T-cell (primary cell): ENCODE measurements around the gene BMAL2. TPM values are rescaled to one million over a fixed set of nuclear protein-coding genes. Genes with fewer than 3 reads are reported as not detected.

Experiments used
- ATAC-seq, 4 experiments: fragments of 200-7000 bp in 3 of 4; fragments of 150-1000 bp in 1 of 4; cut with Tn5 transposase; replicated peaks in 1 of 4; 1 replicate in 3 of 4; 2 replicates in 1 of 4; pipeline ENCODE4 v1.10.0; 2021; ENCODE audit warnings: moderate library complexity in 3 of 4, mild to moderate bottlenecking in 2 of 4, moderate number of reproducible peaks in 1 of 4
- CTCF ChIA-PET, 2 donors: fragments of 300-600 bp; sonication (Branson Sonifier 250); formaldehyde crosslinking; loops; one replicate each; lab custom pipeline; 2022; ENCODE audit warnings: antibody characterized with exemption in 2 of 2; lab: Charles Lee
- POLR2A ChIA-PET, 2 donors: fragments of 300-600 bp; sonication (Branson Sonifier 250); formaldehyde crosslinking; loops; one replicate each; lab custom pipeline; 2022; ENCODE audit warnings: antibody characterized with exemption in 2 of 2; lab: Charles Lee
- DNase-seq, 35 experiments: peaks; one replicate each; pipeline versions ENCODE4 v3.0.0 to v3.0.0-alpha.2; 2013 to 2023
- H3K27ac ChIP-seq: one replicate; pipeline ENCODE4 v1.5.1; 2013; ENCODE audit warnings: low read length
- H3K27me3 ChIP-seq, 2 experiments: replicated peaks in 1 of 2; 1 replicate in 1 of 2; 2 replicates in 1 of 2; pipeline versions ENCODE4 v1.6.1 to v1.7.0; 2013; ENCODE audit warnings: low read length in 1 of 2, mixed read lengths in 1 of 2; ENCODE audit not compliant: control insufficient read depth in 2 of 2, insufficient read depth in 2 of 2; ENCODE audit errors: extremely low read depth in 1 of 2
- H3K36me3 ChIP-seq, 2 donors: 1 replicate in 1 of 2; 2 replicates in 1 of 2; pipeline versions ENCODE4 v1.6.1 to v1.7.0; 2013; ENCODE audit warnings: low read length in 1 of 2; ENCODE audit not compliant: control insufficient read depth in 2 of 2, insufficient read depth in 1 of 2; ENCODE audit errors: extremely low read depth in 1 of 2
- H3K4me1 ChIP-seq, 2 experiments: 1 replicate in 1 of 2; 2 replicates in 1 of 2; pipeline versions ENCODE4 v1.6.1 to v1.7.0; 2013; ENCODE audit warnings: low read length in 2 of 2, mixed read lengths in 1 of 2; ENCODE audit not compliant: insufficient read depth in 2 of 2, control insufficient read depth in 1 of 2; ENCODE audit errors: extremely low read depth in 1 of 2
- H3K4me3 ChIP-seq, 2 donors: 1 replicate in 1 of 2; 2 replicates in 1 of 2; pipeline versions ENCODE4 v1.5.1 to v1.7.0; 2013; ENCODE audit warnings: mild to moderate bottlenecking in 2 of 2, low read length in 1 of 2, moderate library complexity in 1 of 2; ENCODE audit not compliant: control insufficient read depth in 1 of 2; ENCODE audit errors: extremely low read depth in 1 of 2
- H3K9me3 ChIP-seq: 2 replicates; pipeline ENCODE4 v1.7.0; 2013
- H3K27ac Mint-ChIP-seq, 2 donors: one replicate each; pipeline ENCODE4 v1.8.0; 2020 to 2021; ENCODE audit warnings: mild to moderate bottlenecking in 2 of 2, mixed read lengths in 2 of 2
- H3K27me3 Mint-ChIP-seq, 2 donors: one replicate each; pipeline ENCODE4 v1.8.0; 2021 to 2022; ENCODE audit warnings: mixed read lengths in 2 of 2
- H3K36me3 Mint-ChIP-seq: one replicate; pipeline ENCODE4 v1.8.0; 2021; ENCODE audit warnings: mixed read lengths
- H3K4me1 Mint-ChIP-seq, 3 donors: one replicate each; pipeline ENCODE4 v1.8.0; 2020 to 2022; ENCODE audit warnings: mixed read lengths in 3 of 3, mild to moderate bottlenecking in 1 of 3
- H3K4me3 Mint-ChIP-seq, 3 donors: one replicate each; pipeline ENCODE4 v1.8.0; 2020 to 2022; ENCODE audit warnings: mild to moderate bottlenecking in 3 of 3, mixed read lengths in 3 of 3, moderate library complexity in 3 of 3
- H3K9me3 Mint-ChIP-seq, 3 donors: one replicate each; pipeline ENCODE4 v1.8.0; 2020 to 2022; ENCODE audit warnings: mixed read lengths in 3 of 3
- WGBS: methylation state at CpG from one replicate; pipeline ENCODE4 v1.1.5; 2013; ENCODE audit warnings: missing lambda C conversion rate; ENCODE audit not compliant: insufficient coverage; 5-methylcytosine and 5-hydroxymethylcytosine counted together
- total RNA-seq, 35 experiments: library from RNA in 6 of 35; stranded (reverse) in 6 of 35; fragments of 120-200 nt in 1 of 35; gene quantifications; one replicate each; pipeline versions ENCODE4 v1.2.1 to v1.2.4 and lab custom pipeline; 2013 to 2026

Gene BMAL2
- total RNA-seq, 5 donors from 2014 or later (not counting 1 experiment from before 2014, with no cell fraction given), result 0.28 to 1.2 (median 0.70) TPM

GRCh38 chr12:27343255-27344000, 10.8 kb downstream of the BMAL2 start:
- Mint-ChIP-seq H3K4me1 (no peaks in the 10 kb centered on the region), H3K36me3 (no peaks in the 10 kb centered on the region), H3K9me3 (no peaks in the 10 kb centered on the region), H3K27me3 (peaks cover 4 to 14% of the 10 kb centered on the region in 2 donors), H3K4me3 (no peak overlapping the region), H3K27ac (no peak overlapping the region)
- H3K4me1 ChIP-seq, result no peaks in the 10 kb centered on the region
- DNase-seq (no peak), ATAC-seq (no peak)
- H3K36me3 ChIP-seq, result no peaks in the 10 kb centered on the region
- ChIA-PET POLR2A (no interaction called here), CTCF (interaction anchor here in 1 of 2 donors (0.7 kb wide), 1 partner anchor 210 kb away, joined by 3 read pairs; no protein-coding TSS in a partner anchor)
- H3K4me3 ChIP-seq, result no peak overlapping the region
- WGBS, result 60% methylated on average over 1 of the region's 5 CpGs
- no peak overlapping the region for H3K27ac ChIP-seq
- no peaks in the 10 kb centered on the region for H3K9me3 ChIP-seq
- H3K27me3 ChIP-seq, result no peaks in the 10 kb centered on the region

DNA sequence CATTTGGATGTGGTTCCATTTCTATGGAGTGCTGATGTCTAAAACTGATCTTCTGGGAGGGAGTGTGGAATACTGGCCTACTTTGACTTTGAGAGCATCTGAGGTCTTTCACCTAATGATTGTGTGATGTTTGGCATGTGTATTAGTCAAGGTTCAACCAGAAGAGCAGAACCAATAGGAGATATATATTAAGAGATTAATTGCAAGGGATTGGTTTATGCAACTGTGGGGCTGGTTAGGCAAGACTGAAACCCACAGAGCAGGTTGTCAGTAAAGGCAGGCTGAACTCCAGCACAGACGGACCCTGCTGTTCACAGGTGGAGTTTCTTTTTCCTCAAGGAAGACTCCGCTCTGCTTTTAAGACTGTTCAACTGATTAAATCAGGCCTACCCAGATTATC, 11.6 kb downstream of the BMAL2 start:
- H3K36me3 Mint-ChIP-seq, result no peaks in the 10 kb centered on the region
- ATAC-seq (no peak), DNase-seq (no peak)
- ChIA-PET POLR2A (no interaction called here), CTCF (interaction anchor here in 1 of 2 donors (0.7 kb wide), 1 partner anchor 209 kb away, joined by 3 read pairs; no protein-coding TSS in a partner anchor)
- H3K27ac Mint-ChIP-seq, result no peak overlapping the region
- Histone ChIP-seq H3K27me3 (no peaks in the 10 kb centered on the region), H3K4me1 (no peaks in the 10 kb centered on the region), H3K9me3 (no peaks in the 10 kb centered on the region), H3K36me3 (no peaks in the 10 kb centered on the region), H3K27ac (no peak overlapping the region), H3K4me3 (no peak overlapping the region)
- no peaks in the 10 kb centered on the region for H3K9me3 Mint-ChIP-seq
- no peaks in the 10 kb centered on the region for H3K4me1 Mint-ChIP-seq
- 100% methylated on average over 1 of the region's 2 CpGs for WGBS
- peaks cover 4 to 14% of the 10 kb centered on the region in 2 donors for H3K27me3 Mint-ChIP-seq
- no peak overlapping the region for H3K4me3 Mint-ChIP-seq

GRCh38 chr12:27344760-27345159, 12.1 kb downstream of the BMAL2 start:
- DNase-seq, result no peak

DNA sequence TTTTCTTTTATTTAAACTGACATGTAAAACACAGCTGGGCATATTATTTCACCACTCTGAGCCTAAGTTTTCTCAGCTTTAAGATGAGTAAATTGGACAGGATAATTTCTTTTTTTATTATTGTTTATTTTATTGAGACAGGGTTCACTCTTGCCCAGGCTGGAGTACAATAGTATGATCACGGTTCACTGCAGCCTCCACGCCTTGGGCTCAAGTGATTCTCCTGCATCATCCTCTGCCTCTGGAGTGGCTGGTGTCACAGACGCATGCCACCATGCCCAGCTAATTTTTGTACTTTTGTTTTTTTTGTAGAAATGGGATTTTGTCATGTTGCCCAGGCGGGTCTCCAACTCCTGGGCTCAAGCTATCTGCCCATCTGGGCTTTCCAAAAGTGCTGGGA, 12.7 kb downstream of the BMAL2 start:
- no peak overlapping the region for H3K27ac Mint-ChIP-seq
- no peaks in the 10 kb centered on the region for H3K4me1 ChIP-seq
- POLR2A ChIA-PET, result no interaction called here
- DNase-seq (no peak), ATAC-seq (no peak)
- no peaks in the 10 kb centered on the region for H3K27me3 ChIP-seq
- no peaks in the 10 kb centered on the region for H3K9me3 Mint-ChIP-seq
- no peak overlapping the region for H3K27ac ChIP-seq
- H3K4me3 Mint-ChIP-seq, result no peak overlapping the region
- peaks cover 4 to 18% of the 10 kb centered on the region in 2 donors for H3K27me3 Mint-ChIP-seq
- no peaks in the 10 kb centered on the region for H3K36me3 Mint-ChIP-seq
- H3K36me3 ChIP-seq, result no peaks in the 10 kb centered on the region
- H3K4me3 ChIP-seq, result no peak overlapping the region
- H3K4me1 Mint-ChIP-seq, result no peaks in the 10 kb centered on the region
- WGBS, result no CpG with 5 or more reads among the region's 4 CpGs
- H3K9me3 ChIP-seq, result no peaks in the 10 kb centered on the region
- CTCF ChIA-PET, result no interaction called here

More at GRCh38 chr12:27344760-27345159, 12.1 kb downstream of the BMAL2 start:
- Histone ChIP-seq H3K27ac (no peak overlapping the region), H3K4me3 (no peak overlapping the region), H3K9me3 (no peaks in the 10 kb centered on the region), H3K27me3 (no peaks in the 10 kb centered on the region), H3K4me1 (no peaks in the 10 kb centered on the region), H3K36me3 (no peaks in the 10 kb centered on the region)
- WGBS, result 50% methylated on average over 2 of the region's 3 CpGs
- H3K9me3 Mint-ChIP-seq, result no peaks in the 10 kb centered on the region
- no peaks in the 10 kb centered on the region for H3K36me3 Mint-ChIP-seq
- CTCF ChIA-PET, result no interaction called here
- no peak for ATAC-seq
- no peak overlapping the region for H3K4me3 Mint-ChIP-seq
- peaks cover 4 to 18% of the 10 kb centered on the region in 2 donors for H3K27me3 Mint-ChIP-seq
- POLR2A ChIA-PET, result no interaction called here
- no peak overlapping the region for H3K27ac Mint-ChIP-seq
- H3K4me1 Mint-ChIP-seq, result no peaks in the 10 kb centered on the region

GRCh38 chr12:27347779-27348178, 15.1 kb downstream of the BMAL2 start:
- H3K4me3 ChIP-seq, result no peak overlapping the region
- H3K27me3 ChIP-seq, result peaks cover 0 to 2% of the 10 kb centered on the region in 2 experiments
- no peaks in the 10 kb centered on the region for H3K36me3 ChIP-seq
- POLR2A ChIA-PET, result no interaction called here
- Mint-ChIP-seq H3K4me3 (no peak overlapping the region), H3K27ac (no peak overlapping the region), H3K36me3 (no peaks in the 10 kb centered on the region), H3K4me1 (no peaks in the 10 kb centered on the region), H3K27me3 (peaks cover 9 to 18% of the 10 kb centered on the region in 2 donors), H3K9me3 (no peaks in the 10 kb centered on the region)
- no peaks in the 10 kb centered on the region for H3K4me1 ChIP-seq
- WGBS, result no CpG with 5 or more reads among the region's 2 CpGs
- no peaks in the 10 kb centered on the region for H3K9me3 ChIP-seq
- H3K27ac ChIP-seq, result no peak overlapping the region
- CTCF ChIA-PET, result no interaction called here
- ATAC-seq (no peak), DNase-seq (no peak)

DNA sequence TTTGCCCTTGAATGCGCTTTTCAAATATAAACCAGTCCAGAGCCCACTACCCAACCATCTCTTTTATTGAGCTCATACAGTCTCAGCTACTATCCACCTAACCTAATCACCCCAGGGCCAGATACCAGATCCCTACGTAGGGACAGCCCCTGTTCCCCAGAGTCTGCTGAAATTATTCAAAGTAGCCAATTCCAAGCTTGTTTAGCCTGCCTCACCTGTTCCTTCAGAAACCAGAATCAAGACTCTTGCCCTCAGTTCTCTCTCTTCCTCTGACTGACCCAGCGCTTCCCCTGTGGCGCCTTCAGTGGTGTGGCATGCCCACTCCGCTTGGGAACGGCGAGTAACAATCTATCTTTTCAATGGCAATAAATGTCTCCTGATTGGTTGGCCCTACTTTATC, 18.8 kb downstream of the BMAL2 start:
- Histone ChIP-seq H3K4me3 (no peak overlapping the region), H3K4me1 (no peaks in the 10 kb centered on the region), H3K36me3 (no peaks in the 10 kb centered on the region), H3K27ac (no peak overlapping the region), H3K9me3 (no peaks in the 10 kb centered on the region), H3K27me3 (peaks cover 0 to 2% of the 10 kb centered on the region in 2 experiments)
- WGBS, result 100% methylated on average over 4 of the region's 7 CpGs
- POLR2A ChIA-PET, result interaction anchor here in 1 of 2 donors (0.6 kb wide), 1 partner anchor 581 kb away, joined by 3 read pairs; no protein-coding TSS in a partner anchor
- ATAC-seq, result no peak
- DNase-seq, result no peak
- CTCF ChIA-PET, result interaction anchor here in 1 of 2 donors (1.0 kb wide), 1 partner anchor 33 kb away, joined by 4 read pairs; no protein-coding TSS in a partner anchor
- H3K4me3 Mint-ChIP-seq, result no peak overlapping the region
- H3K4me1 Mint-ChIP-seq, result no peaks in the 10 kb centered on the region
- no peaks in the 10 kb centered on the region for H3K36me3 Mint-ChIP-seq
- H3K27ac Mint-ChIP-seq, result no peak overlapping the region
- peaks cover 12 to 18% of the 10 kb centered on the region in 2 donors for H3K27me3 Mint-ChIP-seq
- H3K9me3 Mint-ChIP-seq, result no peaks in the 10 kb centered on the region
